ENCODE data around the gene PARK7. TPM values are rescaled to one million over a fixed set of nuclear protein-coding genes. Genes with fewer than 3 reads are reported as not detected.
A peak's percentile ranks its signal among the peaks of the same experiment; 100 is the strongest.
"Not testable (repeated sequence)": the region's sequence is repeated elsewhere in the genome, so short reads cannot be mapped to it uniquely, and the experiment has no call there.

The PARK7 gene
- total and polyA plus RNA-seq, 11 donors, result 275 to 550 (median 345) TPM

GRCh38 chr1:7943251-7943650, 18.3 kb upstream of the PARK7 start:
- WGBS, 4 donors, result 72 to 77% (median 73%) methylated on average over 2 of the region's 2 CpGs
- intact Hi-C loops (cut with DNase I), result no loop called here

GRCh38 chr1:7948960-7949359, 12.6 kb upstream of the PARK7 start:
- DNase-seq (no peak), ATAC-seq (no peak)
- Histone ChIP-seq H3K27me3 (no peaks in the 10 kb centered on the region), H3K4me3 (no peak overlapping the region), H3K4me1 (peaks cover 0 to 15% (median 0%) of the 10 kb centered on the region in 12 donors), H3K9me3 (no peaks in the 10 kb centered on the region), H3K36me3 (no peaks in the 10 kb centered on the region), H3K27ac (no peak overlapping the region)
- 74 to 88% (median 80%) methylated on average over 5 of the region's 5 CpGs for WGBS, 4 donors
- TF ChIP-seq CTCF (IDR thresholded peaks at IDR 0.05) (no peak), POLR2A (IDR thresholded peaks at IDR 0.05) (no peak)
- intact Hi-C loops (cut with DNase I), result no loop called here

More at GRCh38 chr1:7943251-7943650, 18.3 kb upstream of the PARK7 start:
- peaks cover 0 to 37% (median 11%) of the 10 kb centered on the region in 12 donors for H3K4me1 ChIP-seq
- H3K27me3 ChIP-seq, result peaks cover 0 to 30% (median 8%) of the 10 kb centered on the region in 9 donors
- no peak overlapping the region for H3K4me3 ChIP-seq
- TF ChIP-seq POLR2A (IDR thresholded peaks at IDR 0.05) (no peak), CTCF (IDR thresholded peaks at IDR 0.05) (no peak)
- DNase-seq (no peak), ATAC-seq (no peak)
- no peaks in the 10 kb centered on the region for H3K36me3 ChIP-seq
- H3K27ac ChIP-seq, result peak overlapping the region in 1 of 12 donors; percentile 73
- no peaks in the 10 kb centered on the region for H3K9me3 ChIP-seq

- H3K27me3 ChIP-seq; H3K36me3 ChIP-seq; H3K4me3 ChIP-seq; ATAC-seq; DNase-seq; H3K9me3 ChIP-seq; H3K27ac ChIP-seq; intact Hi-C loops (cut with DNase I): not testable (repeated sequence)
- peaks cover 0 to 15% (median 4%) of the 10 kb centered on the region in 12 donors for H3K4me1 ChIP-seq
- 94 to 95% methylated on average over 28 of the region's 30 CpGs; no CpG with 5 or more reads in 2 of the 4 donors for WGBS, 4 donors
Measured at GRCh38 chr1:7952791-7953190, 8.7 kb upstream of the PARK7 start.

GRCh38 chr1:7953850-7954609, 7.5 kb upstream of the PARK7 start:
- ATAC-seq (peak; percentile 98 to 100 (median 100)), DNase-seq (peak; percentile 97 to 99 (median 99))
- peaks cover 0 to 11% (median 4%) of the 10 kb centered on the region in 12 donors for H3K4me1 ChIP-seq
- peak in 1 of 12 donors; percentile 8 for TF ChIP-seq CTCF (IDR thresholded peaks at IDR 0.05)
- TF ChIP-seq POLR2A (IDR thresholded peaks at IDR 0.05), result peak in 1 of 2 donors; percentile 86
- intact Hi-C loops (cut with DNase I), result no loop called here
- 1 to 2% (median 2%) methylated on average over 36 to 65 of the region's 65 CpGs for WGBS, 4 donors
- H3K4me3 ChIP-seq, result peak overlapping the region; percentile 27 to 87 (median 66)
- no peaks in the 10 kb centered on the region for H3K27me3 ChIP-seq
- no peaks in the 10 kb centered on the region for H3K9me3 ChIP-seq
- H3K27ac ChIP-seq, result peak overlapping the region; percentile 81 to 96 (median 92)
- H3K36me3 ChIP-seq, result no peaks in the 10 kb centered on the region

All from heart left ventricle (tissue), 16 donors.